Heart right ventricle (tissue), 16 donors: Measurements from ENCODE around the gene C2CD2. TPM values are rescaled to one million over a fixed set of nuclear protein-coding genes. Genes with fewer than 3 reads are reported as not detected.

ENCODE experiments used
- ATAC-seq, 8 donors: fragments of 200-7000 bp; cut with Tn5 transposase; one replicate each; pipeline ENCODE4 v1.9.1; 2020; ENCODE audit warnings: mild to moderate bottlenecking in 8 of 8, moderate library complexity in 8 of 8, moderate number of reproducible peaks in 1 of 8
- DNase-seq, 2 donors: peaks; one replicate each; pipeline ENCODE4 v3.0.0-alpha.2; 2020
- H3K27ac ChIP-seq, 10 donors: fragments of 200-600 bp; sonication (generic) in 2 of 10; one replicate each; pipeline versions ENCODE4 v1.5.0 to v1.8.0; 2020 to 2022; ENCODE audit warnings: mild to moderate bottlenecking in 3 of 10
- H3K27me3 ChIP-seq, 7 donors: fragments of 200-600 bp; one replicate each; pipeline ENCODE4 v1.8.0; 2021 to 2022; ENCODE audit warnings: mild to moderate bottlenecking in 2 of 7
- H3K36me3 ChIP-seq, 9 donors: fragments of 200-600 bp; sonication (generic) in 1 of 9; one replicate each; pipeline versions ENCODE4 v1.5.0 to v1.8.0; 2020 to 2022; ENCODE audit warnings: mild to moderate bottlenecking in 2 of 9
- H3K4me1 ChIP-seq, 9 donors: fragments of 200-600 bp; sonication (generic) in 1 of 9; one replicate each; pipeline versions ENCODE4 v1.5.0 to v1.8.0; 2020 to 2022; ENCODE audit warnings: mild to moderate bottlenecking in 4 of 9
- H3K4me3 ChIP-seq, 10 donors: fragments of 200-600 bp; sonication (generic) in 2 of 10; one replicate each; pipeline versions ENCODE4 v1.5.0 to v1.8.0; 2020 to 2022; ENCODE audit warnings: mild to moderate bottlenecking in 7 of 10, moderate library complexity in 2 of 10
- H3K9me3 ChIP-seq, 11 donors: fragments of 200-600 bp in 10 of 11; sonication (generic) in 2 of 11; one replicate each; pipeline versions ENCODE4 v1.5.0 to v1.8.0; 2013 to 2022; ENCODE audit warnings: mild to moderate bottlenecking in 2 of 11, control low read depth in 1 of 11, moderate library complexity in 1 of 11
- WGBS, 2 donors: extraction: QIAGEN DNeasy Blood & Tissue Kit; methylation state at CpG; one replicate each; pipeline ENCODE4 v1.1.7; 2013; ENCODE audit warnings: inconsistent platforms in 1 of 2; 5-methylcytosine and 5-hydroxymethylcytosine counted together
- intact Hi-C, 10 donors: fragments of 100-400 bp; cut with DNase I; formaldehyde crosslinking; loops; one replicate each; pipeline versions ENCODE4 v1.11.1 to v1.14.2; 2022
- polyA plus RNA-seq, 2 donors: library from polyadenylated mRNA; stranded (reverse); fragments of 200-250 nt; gene quantifications; one replicate each; pipeline ENCODE4 v1.2.3, GENCODE V29; 2013
- total RNA-seq, 10 donors: library from RNA; stranded (reverse); fragmentation: NEBNext Ultra II Directional in 3 of 10; extraction: Animal tissue kit (Norgen Biotek cat#: 25700) in 3 of 10; gene quantifications; one replicate each; pipeline versions ENCODE4 v1.2.1 to v1.2.4, GENCODE V29; 2021 to 2023
- TF ChIP-seq, protein P1 (sequence below), 9 donors: fragments of 200-600 bp; sonication (generic) in 2 of 9; IDR thresholded peaks; one replicate each; pipeline versions ENCODE4 v1.5.0 to v1.8.0; 2021 to 2022; ENCODE audit warnings: antibody characterized with exemption in 9 of 9, mild to moderate bottlenecking in 5 of 9, moderate library complexity in 1 of 9
- donor health status: Arrhythmogenic right ventricular cardiomyopathy.
- donor health status: ischemic (EF 13 %, LVEDD 7.1; RV severe dilation, severe dysfunction).
- donor health status: healthy with polysubstance abuse.
- donor health status: DM: no; HTN: yes; CAD: no.
- donor health status: DM: no; HTN: no; CAD: no.
- donor health status: ischemic (EF 25% LVEDD 6.9; RV normal size, moderate dysfunction).
- donor health status: ischemic (EF 25% LVEDD 5.7; RV mildly dilated, moderate dysfunction).
- donor health status: healthy.
- donor health status: DM: yes; HTN: yes; CAD: no.
- donor health status: Ischemic cardiomyopathy.
- donor health status: ischemic (EF 35%, LVEDD 5.7; RV mildly dilated, moderate dysfunction).
- donor health status: nonischemic (EF 11% LVEDD 7.7; RV severe dilation, severe dysfunction).
- donor health status: DM: yes; HTN: yes; CAD: no.
- donor health status: PGD.
- donor health status: ischemic (EF 29% LVEDD 5.4; RV normal size, mild dysfunction).
- donor health status: nonischemic (EF 23%, LVEDD 6.1; RV moderate dilation, normal function).

Gene C2CD2
- total and polyA plus RNA-seq, 12 donors: 4.5 to 11.1 (median 6.6) TPM

DNA sequence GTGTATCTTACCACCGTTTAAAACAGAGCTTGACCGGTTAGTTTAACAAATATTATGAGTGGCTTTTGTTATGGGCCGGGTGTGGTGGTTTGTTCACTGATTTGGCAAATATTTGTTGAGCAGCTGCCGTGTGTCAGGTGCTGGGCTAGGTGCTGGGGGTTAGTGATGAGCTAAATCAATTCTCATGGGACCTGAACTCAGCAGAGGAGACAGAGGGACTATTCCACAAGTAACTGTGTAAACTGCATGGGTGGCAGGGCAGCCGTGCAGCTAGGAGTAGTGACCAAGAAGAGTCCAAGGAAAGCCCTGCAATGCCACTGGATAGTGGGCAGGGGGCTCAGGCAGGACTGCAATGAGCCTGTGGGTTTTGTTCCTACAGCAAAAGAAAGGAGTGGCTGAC lies 11.2 kb upstream of the C2CD2 start:
- Histone ChIP-seq H3K27me3 (peaks cover 0 to 9% (median 0%) of the 10 kb centered on the region in 7 donors), H3K4me1 (peaks cover 0 to 10% (median 0%) of the 10 kb centered on the region in 9 donors), H3K9me3 (no peaks in the 10 kb centered on the region), H3K4me3 (no peak overlapping the region), H3K27ac (no peak overlapping the region), H3K36me3 (no peaks in the 10 kb centered on the region)
- DNase-seq (no peak), ATAC-seq (no peak)
- TF ChIP-seq, protein P1, sequence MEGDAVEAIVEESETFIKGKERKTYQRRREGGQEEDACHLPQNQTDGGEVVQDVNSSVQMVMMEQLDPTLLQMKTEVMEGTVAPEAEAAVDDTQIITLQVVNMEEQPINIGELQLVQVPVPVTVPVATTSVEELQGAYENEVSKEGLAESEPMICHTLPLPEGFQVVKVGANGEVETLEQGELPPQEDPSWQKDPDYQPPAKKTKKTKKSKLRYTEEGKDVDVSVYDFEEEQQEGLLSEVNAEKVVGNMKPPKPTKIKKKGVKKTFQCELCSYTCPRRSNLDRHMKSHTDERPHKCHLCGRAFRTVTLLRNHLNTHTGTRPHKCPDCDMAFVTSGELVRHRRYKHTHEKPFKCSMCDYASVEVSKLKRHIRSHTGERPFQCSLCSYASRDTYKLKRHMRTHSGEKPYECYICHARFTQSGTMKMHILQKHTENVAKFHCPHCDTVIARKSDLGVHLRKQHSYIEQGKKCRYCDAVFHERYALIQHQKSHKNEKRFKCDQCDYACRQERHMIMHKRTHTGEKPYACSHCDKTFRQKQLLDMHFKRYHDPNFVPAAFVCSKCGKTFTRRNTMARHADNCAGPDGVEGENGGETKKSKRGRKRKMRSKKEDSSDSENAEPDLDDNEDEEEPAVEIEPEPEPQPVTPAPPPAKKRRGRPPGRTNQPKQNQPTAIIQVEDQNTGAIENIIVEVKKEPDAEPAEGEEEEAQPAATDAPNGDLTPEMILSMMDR (IDR thresholded peaks at IDR 0.05): no peak
- intact Hi-C loops: no loop called here
- 79 to 84% methylated on average over 5 of the region's 5 CpGs for WGBS, 2 donors

DNA sequence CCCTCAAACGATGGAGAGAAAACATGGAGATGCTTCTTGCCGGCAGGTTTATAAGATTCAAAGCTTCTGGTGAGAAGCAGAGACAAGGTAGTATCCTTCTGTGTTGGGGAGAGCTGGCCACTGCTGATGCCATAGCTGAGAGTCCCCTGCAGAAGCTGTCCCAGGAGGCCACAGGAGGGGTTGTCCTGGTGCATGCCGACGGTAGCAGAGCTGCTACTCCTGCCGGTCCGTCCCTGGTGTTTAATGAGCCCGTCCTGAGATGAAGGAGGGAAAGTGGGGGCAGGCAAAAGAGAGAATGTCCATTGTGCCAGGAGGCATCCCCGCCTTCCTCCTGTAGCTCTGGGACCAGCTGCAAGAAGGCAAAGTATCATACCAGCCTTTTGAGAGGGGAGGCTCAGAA lies 10.4 kb upstream of the C2CD2 start:
- no peaks in the 10 kb centered on the region for H3K9me3 ChIP-seq
- no peak for DNase-seq
- H3K27me3 ChIP-seq: peaks cover 0 to 9% (median 0%) of the 10 kb centered on the region in 7 donors
- H3K4me3 ChIP-seq: no peak overlapping the region
- TF ChIP-seq, protein P1 (IDR thresholded peaks at IDR 0.05): no peak
- H3K36me3 ChIP-seq: no peaks in the 10 kb centered on the region
- no peak overlapping the region for H3K27ac ChIP-seq
- peaks cover 0 to 10% (median 0%) of the 10 kb centered on the region in 9 donors for H3K4me1 ChIP-seq
- no peak for ATAC-seq
- intact Hi-C loops: no loop called here
- WGBS, 2 donors: 72 to 76% methylated on average over 8 of the region's 8 CpGs

DNA sequence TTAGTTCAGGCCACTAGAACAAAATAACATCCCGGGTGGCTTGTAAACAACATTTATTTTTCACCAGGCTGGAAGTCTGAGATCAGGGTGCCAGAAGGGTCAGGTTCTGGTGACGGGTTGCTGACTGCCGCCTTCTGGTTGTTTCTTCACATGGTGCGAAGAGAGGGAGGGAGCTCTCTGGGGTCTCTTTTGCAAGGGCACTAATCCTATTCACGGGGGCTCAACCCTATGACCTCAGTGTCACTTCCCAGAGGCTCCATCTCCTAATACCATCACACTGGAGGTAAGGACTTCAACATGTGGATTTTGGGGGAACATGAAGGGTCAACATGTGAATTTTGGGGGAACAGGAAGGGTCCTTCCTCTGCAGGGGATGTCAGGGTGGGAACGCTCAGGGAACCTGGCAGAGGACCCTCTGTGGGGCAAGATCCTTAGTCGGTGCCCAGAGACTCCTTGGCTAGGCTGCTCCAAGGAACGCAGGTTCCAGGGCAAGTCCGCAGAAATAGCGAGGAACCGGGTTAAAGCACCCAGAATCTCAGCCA lies 8.7 kb upstream of the C2CD2 start:
- intact Hi-C loops: no loop called here
- H3K4me1 ChIP-seq: peaks cover 6 to 22% (median 11%) of the 10 kb centered on the region in 9 donors
- no peaks in the 10 kb centered on the region for H3K9me3 ChIP-seq
- TF ChIP-seq, protein P1 (IDR thresholded peaks at IDR 0.05): no peak
- ATAC-seq: no peak
- H3K27ac ChIP-seq: no peak overlapping the region
- peaks cover 0 to 9% (median 0%) of the 10 kb centered on the region in 7 donors for H3K27me3 ChIP-seq
- no peak overlapping the region for H3K4me3 ChIP-seq
- WGBS, 2 donors: 87 to 90% methylated on average over 11 of the region's 11 CpGs
- no peak for DNase-seq
- H3K36me3 ChIP-seq: no peaks in the 10 kb centered on the region

DNA sequence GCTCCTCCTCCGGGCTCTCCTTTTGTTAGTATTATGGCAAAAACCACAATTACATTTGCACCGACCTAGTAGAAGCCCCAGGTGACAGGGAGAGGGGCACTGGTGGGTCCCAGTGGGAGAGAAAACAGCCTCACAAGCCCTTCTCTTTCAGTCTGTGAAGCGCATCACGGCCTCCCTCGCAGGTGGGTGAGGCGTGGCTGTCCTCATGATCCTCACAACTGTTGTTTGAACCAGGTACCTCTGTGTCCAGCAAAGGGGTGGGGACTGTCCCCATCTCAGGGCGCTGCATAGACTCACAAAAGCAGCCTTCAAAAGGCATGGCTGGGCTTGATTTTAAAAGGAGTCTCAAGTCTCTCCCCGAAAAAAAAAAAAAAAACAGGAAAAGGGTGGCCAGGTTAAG lies 7.9 kb upstream of the C2CD2 start:
- intact Hi-C loops: no loop called here
- 64 to 71% methylated on average over 8 of the region's 8 CpGs for WGBS, 2 donors
- ATAC-seq (no peak), DNase-seq (no peak)
- Histone ChIP-seq H3K36me3 (no peaks in the 10 kb centered on the region), H3K4me3 (no peak overlapping the region), H3K27ac (no peak overlapping the region), H3K9me3 (no peaks in the 10 kb centered on the region), H3K4me1 (peaks cover 6 to 30% (median 18%) of the 10 kb centered on the region in 9 donors), H3K27me3 (peaks cover 0 to 9% (median 0%) of the 10 kb centered on the region in 7 donors)
- TF ChIP-seq, protein P1 (IDR thresholded peaks at IDR 0.05): no peak
